Muscle layer of duodenum (tissue), 2 donors: Measurements from ENCODE around the gene SPDYE16.
A peak's percentile ranks its signal among the peaks of the same experiment; 100 is the strongest.
"Not testable (repeated sequence)": the region's sequence is repeated elsewhere in the genome, so short reads cannot be mapped to it uniquely, and the experiment has no call there.

Source experiments
- H3K27ac ChIP-seq: one replicate; pipeline ENCODE4 v1.7.0; 2013; ENCODE audit warnings: mild to moderate bottlenecking, low read length
- H3K27me3 ChIP-seq: one replicate; pipeline ENCODE4 v1.7.0; 2013; ENCODE audit warnings: low read depth, mild to moderate bottlenecking, control low read depth, low read length
- H3K36me3 ChIP-seq, 2 donors: one replicate each; pipeline ENCODE4 v1.7.0; 2013; ENCODE audit warnings: low read length in 2 of 2, control low read depth in 1 of 2, mild to moderate bottlenecking in 1 of 2; ENCODE audit not compliant: insufficient read depth in 2 of 2, control insufficient read depth in 1 of 2
- H3K4me1 ChIP-seq, 2 donors: one replicate each; pipeline ENCODE4 v1.7.0; 2013; ENCODE audit warnings: low read length in 2 of 2, mild to moderate bottlenecking in 2 of 2, control low read depth in 1 of 2, moderate library complexity in 1 of 2; ENCODE audit not compliant: insufficient read depth in 2 of 2, control insufficient read depth in 1 of 2
- H3K4me3 ChIP-seq, 2 donors: one replicate each; pipeline ENCODE4 v1.7.0; 2013; ENCODE audit warnings: low read length in 2 of 2, low read depth in 1 of 2, mild to moderate bottlenecking in 1 of 2
- H3K9me3 ChIP-seq, 2 donors: one replicate each; pipeline ENCODE4 v1.7.0; 2013; ENCODE audit warnings: low read length in 2 of 2, control low read depth in 1 of 2, mild to moderate bottlenecking in 1 of 2; ENCODE audit not compliant: control insufficient read depth in 1 of 2
- donor health status: healthy.

SPDYE16 gene

GRCh38 chr7:76570324-76570775, 27.3 kb upstream of the SPDYE16 start:
- H3K36me3 ChIP-seq, H3K9me3 ChIP-seq, H3K4me1 ChIP-seq, H3K27me3 ChIP-seq, H3K4me3 ChIP-seq, H3K27ac ChIP-seq: not testable (repeated sequence)

GRCh38 chr7:76568742-76569141, 25.6 kb upstream of the SPDYE16 start:
- not testable (repeated sequence) for H3K27ac ChIP-seq, H3K27me3 ChIP-seq, H3K4me3 ChIP-seq, H3K36me3 ChIP-seq, H3K4me1 ChIP-seq, H3K9me3 ChIP-seq

- H3K4me3 ChIP-seq, H3K9me3 ChIP-seq, H3K4me1 ChIP-seq, H3K27me3 ChIP-seq, H3K36me3 ChIP-seq, H3K27ac ChIP-seq: not testable (repeated sequence)
Observed at GRCh38 chr7:76567753-76568152, 24.7 kb upstream of the SPDYE16 start.

- not testable (repeated sequence) for H3K4me1 ChIP-seq, H3K27me3 ChIP-seq, H3K9me3 ChIP-seq, H3K27ac ChIP-seq, H3K4me3 ChIP-seq, H3K36me3 ChIP-seq
Observed at GRCh38 chr7:76567311-76567710, 24.2 kb upstream of the SPDYE16 start.

GRCh38 chr7:76565001-76565400, 21.9 kb upstream of the SPDYE16 start:
- H3K4me1 ChIP-seq, H3K9me3 ChIP-seq, H3K4me3 ChIP-seq, H3K27ac ChIP-seq, H3K27me3 ChIP-seq, H3K36me3 ChIP-seq: not testable (repeated sequence)

- H3K4me3 ChIP-seq, H3K9me3 ChIP-seq, H3K27ac ChIP-seq, H3K4me1 ChIP-seq, H3K27me3 ChIP-seq, H3K36me3 ChIP-seq: not testable (repeated sequence)
Observed at GRCh38 chr7:76561342-76561741, 18.2 kb upstream of the SPDYE16 start.

GRCh38 chr7:76560157-76560556, 17.1 kb upstream of the SPDYE16 start:
- not testable (repeated sequence) for H3K4me3 ChIP-seq, H3K36me3 ChIP-seq, H3K27me3 ChIP-seq, H3K27ac ChIP-seq, H3K4me1 ChIP-seq, H3K9me3 ChIP-seq

- not testable (repeated sequence) for H3K4me1 ChIP-seq, H3K27me3 ChIP-seq, H3K4me3 ChIP-seq, H3K36me3 ChIP-seq, H3K27ac ChIP-seq, H3K9me3 ChIP-seq
Observed at GRCh38 chr7:76559685-76560084, 16.6 kb upstream of the SPDYE16 start.

GRCh38 chr7:76551992-76552391, 8.9 kb upstream of the SPDYE16 start:
- H3K27ac ChIP-seq, H3K9me3 ChIP-seq, H3K4me1 ChIP-seq, H3K4me3 ChIP-seq, H3K27me3 ChIP-seq, H3K36me3 ChIP-seq: not testable (repeated sequence)

GRCh38 chr7:76549855-76550248, 6.8 kb upstream of the SPDYE16 start:
- not testable (repeated sequence) for H3K27me3 ChIP-seq, H3K9me3 ChIP-seq, H3K27ac ChIP-seq, H3K36me3 ChIP-seq, H3K4me1 ChIP-seq
- H3K4me3 ChIP-seq, result peak overlapping the region; percentile 34 to 74

- not testable (repeated sequence) for H3K4me1 ChIP-seq, H3K36me3 ChIP-seq, H3K9me3 ChIP-seq, H3K27ac ChIP-seq, H3K27me3 ChIP-seq
- H3K4me3 ChIP-seq, result peak overlapping the region; percentile 34 to 74
Observed at GRCh38 chr7:76549025-76549854, 6.1 kb upstream of the SPDYE16 start.

GRCh38 chr7:76531643-76532042, 11.5 kb downstream of the SPDYE16 start:
- H3K4me3 ChIP-seq, H3K4me1 ChIP-seq, H3K36me3 ChIP-seq, H3K27ac ChIP-seq, H3K9me3 ChIP-seq, H3K27me3 ChIP-seq: not testable (repeated sequence)
